Lower lobe of right lung (tissue), 2 donors: ENCODE measurements around the gene HMCN2. TPM values are rescaled to one million over a fixed set of nuclear protein-coding genes. Genes with fewer than 3 reads are reported as not detected.

Experiments used
- ATAC-seq, 2 donors: fragments of 200-7000 bp; cut with Tn5 transposase; one replicate each; pipeline ENCODE4 v1.9.1; 2020 to 2022; ENCODE audit warnings: mild to moderate bottlenecking in 2 of 2, moderate library complexity in 2 of 2
- DNase-seq: peaks from one replicate; pipeline ENCODE4 v3.0.0-alpha.2; 2020
- H3K27ac ChIP-seq: fragments of 200-600 bp; one replicate; pipeline ENCODE4 v1.8.0; 2022
- H3K27me3 ChIP-seq: fragments of 200-600 bp; one replicate; pipeline ENCODE4 v1.8.0; 2022; ENCODE audit warnings: low read depth
- H3K36me3 ChIP-seq: fragments of 200-600 bp; one replicate; pipeline ENCODE4 v1.8.0; 2022; ENCODE audit warnings: mild to moderate bottlenecking
- H3K4me1 ChIP-seq: fragments of 200-600 bp; one replicate; pipeline ENCODE4 v1.8.0; 2022
- H3K4me3 ChIP-seq: fragments of 200-600 bp; one replicate; pipeline ENCODE4 v1.8.0; 2022; ENCODE audit warnings: mild to moderate bottlenecking
- H3K9me3 ChIP-seq: fragments of 200-600 bp; one replicate; pipeline ENCODE4 v1.8.0; 2022
- CTCF ChIP-seq: fragments of 200-600 bp; IDR thresholded peaks from one replicate; pipeline ENCODE4 v1.8.0; 2022; ENCODE audit warnings: antibody characterized with exemption, mild to moderate bottlenecking
- intact Hi-C: fragments of 100-400 bp; cut with DNase I; formaldehyde crosslinking; loops from one replicate; pipeline ENCODE4 v1.11.0; 2022
- total RNA-seq: library from RNA; stranded (reverse); fragmentation: NEBNext Ultra II Directional; extraction: Animal tissue kit (Norgen Biotek cat#: 25700); gene quantifications from one replicate; pipeline ENCODE4 v1.2.1, GENCODE V29; 2021
- donor health status: DM: no; HTN: yes; CAD: no; lungs with severe emphysema.

The HMCN2 gene
- total RNA-seq, 1 donor from 2014 or later: 4.7 TPM

- Histone ChIP-seq H3K4me1 (peaks cover 41% of the 10 kb centered on the region), H3K27ac (peak overlapping the region; percentile 76), H3K9me3 (no peaks in the 10 kb centered on the region), H3K27me3 (peaks cover 22% of the 10 kb centered on the region), H3K4me3 (peak overlapping the region; percentile 2), H3K36me3 (no peaks in the 10 kb centered on the region)
- intact Hi-C loops: no loop called here
- ATAC-seq: peak in 1 of 2 donors; percentile 34
- peak; percentile 41 for DNase-seq
- TF ChIP-seq CTCF: no peak
Observed at GRCh38 chr9:130286781-130287428, 21.3 kb downstream of the HMCN2 start.

GRCh38 chr9:130287736-130288135 is 22.2 kb downstream of the HMCN2 start:
- H3K4me1 ChIP-seq: peaks cover 32% of the 10 kb centered on the region
- ATAC-seq: no peak
- H3K27ac ChIP-seq: peak overlapping the region; percentile 76
- no peaks in the 10 kb centered on the region for H3K9me3 ChIP-seq
- peaks cover 22% of the 10 kb centered on the region for H3K27me3 ChIP-seq
- H3K36me3 ChIP-seq: no peaks in the 10 kb centered on the region
- no peak for DNase-seq
- no peak overlapping the region for H3K4me3 ChIP-seq
- intact Hi-C loops: no loop called here
- TF ChIP-seq CTCF: no peak

GRCh38 chr9:130288393-130288792 is 22.8 kb downstream of the HMCN2 start:
- Histone ChIP-seq H3K27ac (peak overlapping the region; percentile 76), H3K4me3 (no peak overlapping the region), H3K36me3 (no peaks in the 10 kb centered on the region), H3K9me3 (no peaks in the 10 kb centered on the region), H3K27me3 (peaks cover 22% of the 10 kb centered on the region), H3K4me1 (peaks cover 28% of the 10 kb centered on the region)
- no peak for TF ChIP-seq CTCF
- DNase-seq: no peak
- intact Hi-C loops: no loop called here
- no peak for ATAC-seq

- Histone ChIP-seq H3K36me3 (no peaks in the 10 kb centered on the region), H3K27me3 (peaks cover 22% of the 10 kb centered on the region), H3K4me1 (peaks cover 24% of the 10 kb centered on the region), H3K27ac (peak overlapping the region; percentile 70), H3K4me3 (no peak overlapping the region), H3K9me3 (no peaks in the 10 kb centered on the region)
- DNase-seq: no peak
- no peak for TF ChIP-seq CTCF
- ATAC-seq: no peak
- intact Hi-C loops: no loop called here
Observed at GRCh38 chr9:130288926-130289690, 23.5 kb downstream of the HMCN2 start.

DNA sequence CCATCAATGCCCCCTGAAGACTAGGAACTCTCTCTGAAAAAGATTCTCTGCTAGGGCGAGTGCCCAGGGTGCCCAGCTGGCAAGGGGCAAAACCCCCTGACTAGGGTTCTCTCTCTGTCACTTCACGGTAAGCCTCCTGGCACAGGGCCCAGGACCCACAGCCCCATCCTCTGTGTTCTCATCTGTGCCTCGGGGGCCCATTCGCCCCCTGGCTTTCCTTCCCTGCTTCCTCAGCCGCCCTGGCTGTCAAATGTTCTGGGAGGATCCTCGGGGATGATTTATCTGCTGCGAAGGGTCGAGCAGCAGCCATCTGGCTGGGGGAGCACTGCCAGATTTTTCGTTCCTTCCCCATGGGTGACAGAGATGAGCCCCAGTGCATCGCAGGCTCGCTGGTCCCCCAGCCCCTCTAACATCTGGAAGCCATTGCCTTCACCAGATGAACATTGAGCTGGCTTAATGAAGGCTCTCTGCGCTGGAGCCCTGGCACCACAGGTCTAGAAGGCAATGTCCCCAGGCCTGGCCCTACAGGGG is 24.2 kb downstream of the HMCN2 start:
- Histone ChIP-seq H3K9me3 (no peaks in the 10 kb centered on the region), H3K4me3 (no peak overlapping the region), H3K4me1 (peaks cover 24% of the 10 kb centered on the region), H3K27ac (peak overlapping the region; percentile 70), H3K36me3 (no peaks in the 10 kb centered on the region), H3K27me3 (peaks cover 22% of the 10 kb centered on the region)
- DNase-seq (no peak), ATAC-seq (peak; percentile 27 to 34)
- intact Hi-C loops: no loop called here
- no peak for TF ChIP-seq CTCF
